Gastroesophageal sphincter (tissue), 3 donors: ENCODE results near the gene AP5B1.

Experiments used
- POLR2A ChIP-seq, 2 donors: fragments of 450-650 bp; IDR thresholded peaks; one replicate each; pipeline ENCODE4 v1.6.1; 2017; ENCODE audit warnings: antibody characterized with exemption in 2 of 2, mild to moderate bottlenecking in 2 of 2, moderate library complexity in 1 of 2
- POLR2AphosphoS5 ChIP-seq: sonication (generic); formaldehyde crosslinking; IDR thresholded peaks from one replicate; pipeline ENCODE4 v1.6.1; 2017; ENCODE audit warnings: antibody characterized with exemption
- TF ChIP-seq, protein P1 (sequence below), 4 experiments: fragments of 200-600 bp in 2 of 4; fragments of 450-650 bp in 2 of 4; sonication (generic) in 1 of 4; IDR thresholded peaks; one replicate each; pipeline ENCODE4 v1.5.1; 2017 to 2019; ENCODE audit warnings: antibody characterized with exemption in 4 of 4, mild to moderate bottlenecking in 2 of 4, moderate library complexity in 2 of 4

DNA sequence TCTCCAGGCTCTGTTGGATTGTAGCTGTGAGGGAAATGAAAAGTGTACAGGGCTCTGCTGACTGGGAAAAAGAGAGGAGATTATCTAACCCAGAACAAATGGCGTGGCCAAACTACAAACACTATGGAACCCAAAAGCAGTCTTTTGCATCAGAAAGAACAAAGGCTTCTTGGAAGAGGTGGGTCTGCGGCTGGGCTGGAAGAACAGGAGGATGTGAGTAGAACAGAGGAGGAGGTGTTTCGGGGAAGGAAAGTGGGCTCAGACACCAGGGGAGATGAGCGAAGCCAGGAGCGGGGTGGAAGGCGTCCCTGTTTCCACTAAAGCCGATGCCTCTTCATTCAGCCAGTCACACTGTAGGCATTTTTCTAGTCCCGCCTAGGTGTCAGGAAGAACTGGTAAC, 18.1 kb upstream of the AP5B1 start:
- TF ChIP-seq POLR2A (IDR thresholded peaks at IDR 0.05) = no peak
- no peak for TF ChIP-seq POLR2AphosphoS5
- TF ChIP-seq, protein P1, sequence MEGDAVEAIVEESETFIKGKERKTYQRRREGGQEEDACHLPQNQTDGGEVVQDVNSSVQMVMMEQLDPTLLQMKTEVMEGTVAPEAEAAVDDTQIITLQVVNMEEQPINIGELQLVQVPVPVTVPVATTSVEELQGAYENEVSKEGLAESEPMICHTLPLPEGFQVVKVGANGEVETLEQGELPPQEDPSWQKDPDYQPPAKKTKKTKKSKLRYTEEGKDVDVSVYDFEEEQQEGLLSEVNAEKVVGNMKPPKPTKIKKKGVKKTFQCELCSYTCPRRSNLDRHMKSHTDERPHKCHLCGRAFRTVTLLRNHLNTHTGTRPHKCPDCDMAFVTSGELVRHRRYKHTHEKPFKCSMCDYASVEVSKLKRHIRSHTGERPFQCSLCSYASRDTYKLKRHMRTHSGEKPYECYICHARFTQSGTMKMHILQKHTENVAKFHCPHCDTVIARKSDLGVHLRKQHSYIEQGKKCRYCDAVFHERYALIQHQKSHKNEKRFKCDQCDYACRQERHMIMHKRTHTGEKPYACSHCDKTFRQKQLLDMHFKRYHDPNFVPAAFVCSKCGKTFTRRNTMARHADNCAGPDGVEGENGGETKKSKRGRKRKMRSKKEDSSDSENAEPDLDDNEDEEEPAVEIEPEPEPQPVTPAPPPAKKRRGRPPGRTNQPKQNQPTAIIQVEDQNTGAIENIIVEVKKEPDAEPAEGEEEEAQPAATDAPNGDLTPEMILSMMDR (IDR thresholded peaks at IDR 0.05) = no peak
